Ectodermal cell (in vitro differentiated cells): ENCODE results near the gene PANK4.
"Not testable (repeated sequence)": the region's sequence is repeated elsewhere in the genome, so short reads cannot be mapped to it uniquely, and the experiment has no call there.

Source experiments
- H3K27ac ChIP-seq: 2 replicates; pipeline ENCODE4 v1.7.0; 2013; ENCODE audit warnings: mild to moderate bottlenecking, low read depth, low read length; ENCODE audit not compliant: insufficient read depth, poor library complexity, severe bottlenecking
- H3K27me3 ChIP-seq: 2 replicates; pipeline ENCODE4 v1.7.0; 2013; ENCODE audit warnings: mild to moderate bottlenecking, low read length; ENCODE audit not compliant: insufficient read depth, control insufficient read depth, poor library complexity, severe bottlenecking
- H3K36me3 ChIP-seq: one replicate; pipeline ENCODE4 v1.7.0; 2013; ENCODE audit warnings: low read length; ENCODE audit not compliant: control insufficient read depth, insufficient read depth
- H3K4me1 ChIP-seq: one replicate; pipeline ENCODE4 v1.7.0; 2013; ENCODE audit warnings: low read length; ENCODE audit not compliant: control insufficient read depth, insufficient read depth
- H3K4me3 ChIP-seq: 2 replicates; pipeline ENCODE4 v1.7.0; 2013; ENCODE audit warnings: low read depth, low read length, control low read depth; ENCODE audit not compliant: insufficient read depth
- H3K9me3 ChIP-seq: 2 replicates; pipeline ENCODE4 v1.7.0; 2013; ENCODE audit warnings: mild to moderate bottlenecking, low read length, moderate library complexity; ENCODE audit not compliant: control insufficient read depth
- WGBS, 2 experiments: methylation state at CpG; one replicate each; pipeline ENCODE4 v1.1.7; 2013; ENCODE audit warnings: missing lambda C conversion rate in 2 of 2; 5-methylcytosine and 5-hydroxymethylcytosine counted together

Gene PANK4

GRCh38 chr1:2552189-2552588 lies 25.8 kb upstream of the PANK4 start:
- Histone ChIP-seq H3K27me3 (no peaks in the 10 kb centered on the region), H3K36me3 (no peaks in the 10 kb centered on the region), H3K4me3 (no peak overlapping the region), H3K4me1 (peaks cover 26% of the 10 kb centered on the region), H3K9me3 (no peaks in the 10 kb centered on the region), H3K27ac (no peak overlapping the region)
- WGBS, 2 experiments, result 94% methylated on average over 23 to 26 of the region's 26 CpGs

GRCh38 chr1:2551544-2551943 lies 25.1 kb upstream of the PANK4 start:
- H3K4me3 ChIP-seq, H3K27ac ChIP-seq, H3K9me3 ChIP-seq, H3K36me3 ChIP-seq, H3K27me3 ChIP-seq: not testable (repeated sequence)
- 92 to 93% methylated on average over 9 of the region's 9 CpGs for WGBS, 2 experiments
- H3K4me1 ChIP-seq, result peaks cover 24% of the 10 kb centered on the region

- H3K4me1 ChIP-seq, result peaks cover 25% of the 10 kb centered on the region
- not testable (repeated sequence) for H3K36me3 ChIP-seq, H3K27ac ChIP-seq, H3K4me3 ChIP-seq, H3K27me3 ChIP-seq, H3K9me3 ChIP-seq
- 80 to 89% methylated on average over 11 of the region's 12 CpGs for WGBS, 2 experiments
Measured at GRCh38 chr1:2550309-2550861, 24.0 kb upstream of the PANK4 start.

GRCh38 chr1:2549367-2550029 lies 23.1 kb upstream of the PANK4 start:
- H3K9me3 ChIP-seq, H3K36me3 ChIP-seq, H3K27ac ChIP-seq, H3K4me3 ChIP-seq, H3K27me3 ChIP-seq: not testable (repeated sequence)
- peaks cover 34% of the 10 kb centered on the region for H3K4me1 ChIP-seq
- 86% methylated on average over 19 to 21 of the region's 28 CpGs for whole genome bisulfite sequencing, 2 experiments

- Histone ChIP-seq H3K9me3 (no peaks in the 10 kb centered on the region), H3K4me3 (peak overlapping the region; percentile 56), H3K27ac (peak overlapping the region; percentile 3), H3K36me3 (no peaks in the 10 kb centered on the region), H3K4me1 (peaks cover 48% of the 10 kb centered on the region), H3K27me3 (no peaks in the 10 kb centered on the region)
- 43 to 45% methylated on average over 17 of the region's 17 CpGs for WGBS, 2 experiments
Measured at GRCh38 chr1:2548068-2548589, 21.7 kb upstream of the PANK4 start.

- WGBS, 2 experiments, result 12 to 13% methylated on average over 27 of the region's 27 CpGs
- H3K27ac ChIP-seq, result peak overlapping the region; percentile 87
Measured at GRCh38 chr1:2547210-2548067, 21.0 kb upstream of the PANK4 start.

GRCh38 chr1:2546515-2547209 lies 20.3 kb upstream of the PANK4 start:
- peak overlapping the region; percentile 87 for H3K27ac ChIP-seq
- H3K4me3 ChIP-seq, result peak overlapping the region; percentile 56
- H3K9me3 ChIP-seq, result no peaks in the 10 kb centered on the region
- no peaks in the 10 kb centered on the region for H3K27me3 ChIP-seq
- no peaks in the 10 kb centered on the region for H3K36me3 ChIP-seq
- 0 to 1% methylated on average over 52 of the region's 52 CpGs for WGBS, 2 experiments
- H3K4me1 ChIP-seq, result peaks cover 60% of the 10 kb centered on the region

More at GRCh38 chr1:2547210-2548067, 21.0 kb upstream of the PANK4 start:
- H3K4me3 ChIP-seq, result peak overlapping the region; percentile 56
- H3K9me3 ChIP-seq, result no peaks in the 10 kb centered on the region
- no peaks in the 10 kb centered on the region for H3K36me3 ChIP-seq
- H3K27me3 ChIP-seq, result no peaks in the 10 kb centered on the region
- H3K4me1 ChIP-seq, result peaks cover 55% of the 10 kb centered on the region

- peak overlapping the region; percentile 89 for H3K27ac ChIP-seq
- 2% methylated on average over 36 to 37 of the region's 43 CpGs for WGBS, 2 experiments
- H3K4me1 ChIP-seq, result peaks cover 60% of the 10 kb centered on the region
Measured at GRCh38 chr1:2545754-2546514, 19.5 kb upstream of the PANK4 start.

GRCh38 chr1:2544875-2545640 lies 18.7 kb upstream of the PANK4 start:
- Histone ChIP-seq H3K4me1 (peaks cover 64% of the 10 kb centered on the region), H3K27me3 (no peaks in the 10 kb centered on the region), H3K27ac (peak overlapping the region; percentile 89), H3K9me3 (no peaks in the 10 kb centered on the region), H3K36me3 (no peaks in the 10 kb centered on the region), H3K4me3 (no peak overlapping the region)
- 42 to 46% methylated on average over 19 of the region's 19 CpGs for WGBS, 2 experiments

More at GRCh38 chr1:2545754-2546514, 19.5 kb upstream of the PANK4 start:
- no peaks in the 10 kb centered on the region for H3K36me3 ChIP-seq
- H3K9me3 ChIP-seq, result no peaks in the 10 kb centered on the region
- no peaks in the 10 kb centered on the region for H3K27me3 ChIP-seq
- H3K4me3 ChIP-seq, result peak overlapping the region; percentile 56
